DMS 273 (cell line): ENCODE data around the gene STOML1.

Source experiments
- DNase-seq: peaks from one replicate; lab custom pipeline; 2025; ENCODE audit not compliant: unreplicated experiment; lab: John Stamatoyannopoulos, UW

STOML1 gene

DNA sequence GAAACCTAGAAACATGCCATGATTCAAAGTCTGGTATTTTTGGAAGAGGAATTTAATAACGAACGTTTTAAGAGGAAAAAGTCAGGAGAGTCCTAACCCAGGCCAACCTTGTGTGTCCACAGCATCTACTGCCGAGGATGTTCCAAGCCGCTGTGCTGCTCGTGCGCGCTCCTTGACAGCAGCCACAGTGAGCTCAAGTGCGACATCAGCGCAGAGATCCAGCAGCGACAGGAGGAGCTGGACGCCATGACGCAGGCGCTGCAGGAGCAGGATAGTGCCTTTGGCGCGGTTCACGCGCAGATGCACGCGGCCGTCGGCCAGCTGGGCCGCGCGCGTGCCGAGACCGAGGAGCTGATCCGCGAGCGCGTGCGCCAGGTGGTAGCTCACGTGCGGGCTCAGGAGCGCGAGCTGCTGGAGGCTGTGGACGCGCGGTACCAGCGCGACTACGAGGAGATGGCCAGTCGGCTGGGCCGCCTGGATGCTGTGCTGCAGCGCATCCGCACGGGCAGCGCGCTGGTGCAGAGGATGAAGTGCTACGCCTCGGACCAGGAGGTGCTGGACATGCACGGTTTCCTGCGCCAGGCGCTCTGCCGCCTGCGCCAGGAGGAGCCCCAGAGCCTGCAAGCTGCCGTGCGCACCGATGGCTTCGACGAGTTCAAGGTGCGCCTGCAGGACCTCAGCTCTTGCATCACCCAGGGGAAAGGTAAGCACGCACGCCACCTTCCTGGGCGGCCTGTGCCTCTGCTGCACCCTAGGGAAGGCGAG, 30.8 kb upstream of the STOML1 start:
- DNase-seq, result no peak

- no peak for DNase-seq
Measured at GRCh38 chr15:74019734-74020133, 27.6 kb upstream of the STOML1 start.

DNA sequence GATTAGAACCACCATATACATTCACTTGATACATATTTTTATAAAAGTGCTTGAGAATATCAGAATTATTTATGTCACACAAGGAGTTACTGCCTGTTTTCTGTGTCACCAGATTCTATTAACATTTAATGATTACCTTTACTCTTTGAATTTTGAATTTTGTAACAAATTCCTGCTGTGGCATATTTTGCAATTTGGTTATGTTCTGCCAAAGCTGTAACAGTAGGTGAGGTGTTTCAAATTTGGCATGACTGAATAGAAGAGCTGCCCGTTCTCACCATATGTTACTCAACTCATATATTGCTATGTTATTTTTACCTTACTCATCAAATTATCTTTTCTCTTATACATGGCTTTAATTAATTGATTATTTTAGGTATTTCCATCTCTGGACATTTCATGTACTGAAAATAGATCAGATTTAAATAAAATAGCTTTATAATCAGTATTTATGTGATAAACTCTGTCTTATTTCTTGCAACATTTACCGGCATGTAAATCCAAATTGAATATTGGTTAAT, 21.3 kb upstream of the STOML1 start:
- DNase-seq, result no peak

DNA sequence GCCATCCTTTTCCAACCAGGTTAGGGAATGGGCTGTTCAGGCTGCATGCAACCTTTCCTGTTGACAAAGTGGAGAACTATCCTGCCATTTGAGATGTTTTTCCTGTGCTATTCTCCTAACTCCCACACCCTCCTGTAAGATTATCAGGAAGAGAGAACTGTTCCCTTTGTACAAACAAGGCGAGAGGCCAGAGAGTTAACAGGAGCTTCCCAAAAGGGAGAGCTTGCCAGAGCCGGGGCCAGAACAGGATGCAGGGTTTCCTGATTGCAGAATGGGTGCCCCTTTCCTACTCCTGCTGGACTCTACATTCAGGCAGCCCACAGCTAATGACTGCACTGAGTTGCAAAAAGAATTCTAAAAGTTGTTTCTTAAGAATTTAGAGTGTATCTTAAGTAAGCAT, 19.5 kb upstream of the STOML1 start:
- DNase-seq, result no peak

DNA sequence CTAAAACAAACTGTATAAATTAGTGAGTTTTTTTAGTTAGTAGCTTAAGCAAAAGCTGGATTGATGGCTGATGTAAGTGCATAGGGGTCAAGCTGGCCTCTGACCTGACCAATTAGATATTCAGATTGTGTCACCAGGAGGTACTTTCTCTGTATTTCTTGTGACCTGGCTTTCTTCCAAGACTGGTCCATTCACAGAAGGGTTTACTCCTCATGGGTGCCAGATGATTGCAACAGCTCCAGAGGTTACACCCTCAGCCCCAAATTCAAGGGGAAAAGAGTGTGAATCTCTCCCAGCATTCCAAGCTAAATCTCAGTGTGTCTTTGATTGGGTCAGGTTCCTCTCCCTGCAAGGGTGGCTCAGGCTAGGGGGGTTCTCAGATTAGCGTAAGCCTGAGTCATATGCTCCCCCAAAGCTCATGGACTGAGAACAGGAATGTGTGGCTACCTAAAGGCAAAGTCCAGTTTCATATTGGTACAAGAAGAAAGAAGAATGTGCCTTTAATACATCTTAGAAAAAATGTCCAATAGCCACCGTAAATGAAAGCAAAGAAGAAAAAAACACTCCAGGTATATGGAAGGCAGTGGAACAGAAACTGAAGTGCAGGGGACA, 18.9 kb upstream of the STOML1 start:
- DNase-seq, result no peak

GRCh38 chr15:74008901-74009300, 16.8 kb upstream of the STOML1 start:
- DNase-seq, result no peak

- no peak for DNase-seq
Measured at GRCh38 chr15:74007820-74008371, 15.8 kb upstream of the STOML1 start.

DNA sequence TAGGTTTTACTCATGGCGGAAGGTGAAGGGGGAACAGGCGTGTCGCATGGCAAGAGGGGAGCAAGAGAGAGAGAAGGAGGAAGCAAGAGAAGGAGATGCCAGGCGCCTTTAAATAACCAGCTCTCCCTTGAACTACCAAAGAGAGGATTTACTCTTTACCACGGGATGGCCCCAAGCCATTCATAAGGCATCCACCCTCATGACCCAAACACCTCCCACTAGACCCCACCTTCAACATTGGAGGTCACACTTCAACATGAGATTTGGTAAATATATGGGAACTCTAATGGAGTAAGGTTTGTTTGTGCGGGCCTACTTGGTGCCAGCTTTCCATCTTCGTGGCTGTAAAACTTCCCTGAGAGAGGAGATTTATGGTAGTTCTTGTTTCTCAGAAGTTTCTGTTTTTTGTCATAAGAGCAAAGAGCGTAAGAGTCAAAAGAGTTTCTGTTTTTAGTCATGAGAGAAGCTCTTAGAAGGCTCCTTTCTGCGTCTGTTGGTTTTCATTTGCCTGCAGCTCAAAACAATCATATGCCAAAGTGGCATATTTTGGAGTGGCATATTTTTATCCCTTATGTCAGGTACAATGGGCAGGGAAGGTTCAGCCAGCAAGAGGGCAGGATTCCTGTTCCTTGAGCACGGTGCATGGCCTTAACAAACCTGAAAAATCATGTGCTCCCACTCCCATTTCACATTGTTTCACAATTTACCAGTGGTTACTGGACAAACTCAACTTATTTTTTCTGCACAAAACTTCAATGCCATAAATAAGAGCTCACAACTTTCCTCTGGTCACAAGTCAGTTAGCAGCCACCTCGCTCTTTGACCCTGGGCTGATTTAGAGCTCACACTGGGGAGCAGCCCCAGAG, 14.9 kb upstream of the STOML1 start:
- no peak for DNase-seq

DNA sequence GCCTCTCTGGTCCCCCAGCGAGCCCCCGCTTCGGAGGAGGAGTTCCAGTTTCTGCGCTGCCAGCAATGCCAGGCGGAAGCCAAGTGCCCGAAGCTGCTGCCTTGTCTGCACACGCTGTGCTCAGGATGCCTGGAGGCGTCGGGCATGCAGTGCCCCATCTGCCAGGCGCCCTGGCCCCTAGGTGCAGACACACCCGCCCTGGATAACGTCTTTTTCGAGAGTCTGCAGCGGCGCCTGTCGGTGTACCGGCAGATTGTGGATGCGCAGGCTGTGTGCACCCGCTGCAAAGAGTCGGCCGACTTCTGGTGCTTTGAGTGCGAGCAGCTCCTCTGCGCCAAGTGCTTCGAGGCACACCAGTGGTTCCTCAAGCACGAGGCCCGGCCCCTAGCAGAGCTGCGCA, 5.9 kb upstream of the STOML1 start:
- no peak for DNase-seq

DNA sequence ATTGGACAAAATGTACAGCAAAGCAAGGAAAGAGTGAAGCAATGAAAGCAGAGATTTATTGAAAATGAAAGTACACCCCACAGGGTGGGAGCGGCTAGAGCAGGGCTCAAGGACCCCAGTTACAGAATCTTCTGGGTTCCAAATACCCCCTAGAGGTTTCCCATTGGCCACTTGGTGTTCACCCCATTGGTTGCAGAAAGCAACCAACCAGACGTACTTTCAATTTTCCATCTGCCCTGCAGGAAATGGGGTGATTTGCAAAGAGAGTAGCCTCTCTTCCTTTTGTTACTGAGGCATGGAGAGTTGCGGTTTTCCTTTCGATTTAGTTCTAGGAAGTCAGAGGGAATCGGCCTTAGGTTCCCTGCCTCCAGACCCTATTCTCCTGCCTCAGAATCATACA, 4.8 kb upstream of the STOML1 start:
- DNase-seq, result no peak

GRCh38 chr15:73996267-73996666, 4.2 kb upstream of the STOML1 start:
- DNase-seq, result no peak

GRCh38 chr15:73994912-73995622, 3.0 kb upstream of the STOML1 start:
- peak; percentile 38 for DNase-seq

DNA sequence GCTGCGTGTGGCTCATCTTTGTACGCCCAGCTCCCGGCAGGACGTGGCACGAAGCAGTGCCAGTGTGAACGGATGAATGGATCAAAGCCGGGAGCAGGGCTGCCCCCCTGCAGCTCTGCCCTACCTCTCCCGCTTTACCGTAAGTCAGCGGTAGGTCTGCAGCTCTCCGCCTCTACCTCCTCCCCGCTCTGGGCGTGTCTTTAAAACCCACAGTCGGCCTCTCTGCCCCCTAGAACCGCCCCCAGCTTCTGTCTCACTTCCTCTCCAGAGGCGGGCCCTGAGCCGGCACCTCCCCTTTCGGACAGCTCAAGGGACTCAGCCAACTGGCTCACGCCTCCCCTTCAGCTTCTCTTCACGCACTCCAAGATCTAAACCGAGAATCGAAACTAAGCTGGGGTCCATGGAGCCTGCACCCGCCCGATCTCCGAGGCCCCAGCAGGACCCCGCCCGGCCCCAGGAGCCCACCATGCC, 2.4 kb upstream of the STOML1 start, which contains the start of gene PML:
TSS of gene PML (plus strand) at position 304 of the 471 bp plus-strand sequence. CDS start at position 401, 97 bp downstream.
- peak; percentile 96 for DNase-seq

GRCh38 chr15:73993211-73993994, 1.3 kb upstream of the STOML1 start:
- no peak for DNase-seq

DNA sequence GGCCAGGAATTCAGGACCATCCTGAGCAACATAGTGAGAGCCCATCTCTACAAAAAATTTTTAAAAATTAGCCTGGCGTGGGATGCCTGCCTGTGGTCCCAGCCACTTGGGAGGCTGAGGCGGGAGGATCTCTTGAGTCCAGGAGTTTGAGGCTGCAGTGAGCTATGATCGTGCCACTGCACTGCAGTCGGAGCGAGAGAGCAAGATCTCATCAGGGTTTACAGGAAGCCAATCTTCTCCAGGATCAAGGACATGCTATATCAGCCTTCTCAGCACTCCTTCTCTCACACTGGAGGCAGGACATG, 451 bp upstream of the STOML1 start:
- no peak for DNase-seq

GRCh38 chr15:73991260-73991659, 835 bp downstream of the STOML1 start:
- peak; percentile 36 for DNase-seq

DNA sequence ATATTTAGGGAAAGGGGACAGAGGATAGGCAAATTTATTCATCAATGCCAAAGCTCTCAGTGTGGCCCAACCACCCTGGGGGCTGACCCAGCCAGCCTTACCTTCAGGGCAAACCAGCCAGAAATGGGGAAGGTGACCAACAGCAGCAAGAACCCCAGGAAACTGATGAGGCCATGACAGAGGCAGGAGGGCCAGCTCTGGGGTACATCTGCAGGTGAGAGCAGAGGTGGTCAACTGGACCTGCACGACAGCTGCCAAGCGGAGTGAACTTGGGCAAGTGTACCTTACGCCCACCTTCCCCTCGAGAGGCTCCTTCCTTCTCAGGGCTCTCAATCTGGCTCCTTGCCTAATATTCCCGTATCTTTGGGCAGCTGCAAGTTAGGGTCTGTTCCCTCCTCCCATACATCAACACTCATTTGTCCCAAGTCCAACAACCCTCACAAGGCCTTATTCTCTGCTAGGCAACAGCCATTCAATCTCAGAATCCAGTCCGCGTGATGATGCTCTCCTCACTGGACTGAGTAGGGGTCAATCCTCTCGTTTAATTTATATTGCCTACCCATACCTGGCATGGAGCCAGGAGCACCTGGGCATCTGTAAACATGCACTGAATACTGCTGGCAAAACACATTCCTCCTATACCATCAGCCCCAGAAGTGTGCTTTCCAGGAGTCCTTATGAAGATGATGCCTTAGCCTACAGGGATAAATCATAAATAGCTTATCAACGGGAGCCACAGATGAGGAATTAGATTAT, 1.7 kb downstream of the STOML1 start:
- no peak for DNase-seq

DNA sequence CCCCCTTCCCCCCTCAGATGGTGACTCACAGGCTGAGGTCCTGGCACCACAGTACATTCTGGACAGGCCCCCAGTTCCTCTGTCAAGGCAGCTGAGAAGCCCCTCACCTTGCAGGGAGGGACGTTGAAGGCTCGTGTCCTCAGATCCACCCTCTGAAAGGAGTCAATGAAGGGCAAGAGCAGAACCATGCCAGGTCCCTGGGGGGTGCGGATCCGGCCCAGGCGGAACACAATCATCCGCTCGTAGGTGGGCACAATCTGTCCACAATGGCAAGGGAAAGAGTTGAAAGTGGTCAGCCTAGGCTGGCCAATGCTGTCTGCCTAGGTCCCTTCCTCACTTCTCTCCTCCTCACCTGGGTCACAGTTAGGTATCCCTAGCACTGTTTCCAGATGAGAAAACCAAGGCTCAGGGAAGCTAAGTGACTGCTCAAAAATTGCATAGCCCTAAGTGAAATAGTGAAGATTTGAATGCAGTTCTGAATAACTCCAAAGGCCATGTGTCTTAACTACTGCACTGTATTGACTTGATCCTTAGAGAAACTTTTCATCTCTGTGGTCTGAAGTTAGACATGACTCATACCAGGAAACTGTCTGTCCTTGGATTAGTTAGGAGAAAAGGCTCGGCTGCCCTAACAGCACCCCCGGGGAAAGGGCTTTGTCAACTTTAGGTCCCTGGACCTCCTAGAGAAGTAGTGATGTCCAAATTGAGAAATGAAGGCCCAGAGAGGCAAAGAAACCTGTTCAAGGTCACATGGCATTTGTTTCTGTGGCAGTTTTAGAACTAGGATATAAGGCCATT, 2.9 kb downstream of the STOML1 start:
- no peak for DNase-seq
